ENCODE measurements around the gene FAM13B. TPM values are rescaled to one million over a fixed set of nuclear protein-coding genes. Genes with fewer than 3 reads are reported as not detected.

FAM13B gene
- total and polyA plus RNA-seq, 9 of the 15 experiments (the other 6 are each of a cell fraction or from before 2014, with no cell fraction given) = 2.3 to 21.6 (median 14.1) TPM

DNA sequence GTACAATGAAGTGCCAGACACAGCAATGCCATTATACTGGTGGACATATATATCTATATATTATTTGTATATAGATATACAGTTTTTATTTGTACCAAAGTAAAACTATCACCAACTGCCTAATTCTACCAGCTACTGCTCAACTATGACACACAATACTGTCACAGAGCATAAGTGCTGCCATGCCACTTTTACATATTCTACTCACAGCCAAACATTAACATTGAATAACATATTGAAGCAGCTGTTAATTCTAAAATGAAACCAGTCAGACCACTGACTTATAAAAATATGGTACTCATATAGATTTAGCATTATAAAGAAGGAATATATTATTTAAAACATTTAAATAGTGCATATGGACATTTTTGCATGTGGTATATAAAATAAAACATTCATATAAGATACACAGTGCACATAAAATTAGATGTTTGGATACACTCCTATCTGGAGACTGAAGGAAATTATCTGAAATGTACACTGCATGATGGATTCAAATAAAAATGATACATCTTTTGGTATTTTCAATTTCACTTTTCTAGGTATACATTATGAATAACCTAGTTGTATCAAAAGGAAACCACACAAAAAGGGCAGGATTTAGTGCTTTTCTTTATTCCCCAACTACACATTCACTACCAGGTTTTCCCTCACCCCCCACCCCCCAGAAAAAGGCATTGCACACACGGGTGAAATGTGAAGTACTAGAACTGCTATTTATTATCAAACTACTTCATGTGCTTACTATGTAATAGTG, 94.7 kb downstream of the FAM13B start:
- Histone ChIP-seq H3K9me3 (replicated peaks; ENCODE audit: control insufficient read depth, insufficient read depth, low read depth, low read length) (no peaks in the 10 kb centered on the region), H2AFZ (ENCODE audit: low read depth, low read length) (no peak overlapping the region), H3K4me1 (replicated peaks in 1 of 2; ENCODE audit: control insufficient read depth in 2 of 2, insufficient read depth in 2 of 2, low read length in 2 of 2) (no peaks in the 10 kb centered on the region), H3K36me3 (ENCODE audit: control insufficient read depth, insufficient read depth, low read length) (peaks cover 57% of the 10 kb centered on the region), H3K9ac (ENCODE audit: insufficient read depth in 1 of 2, low read depth in 2 of 2, low read length in 2 of 2) (no peak overlapping the region), H4K20me1 (replicated peaks; ENCODE audit: control insufficient read depth, insufficient read depth, low read length) (no peaks in the 10 kb centered on the region), H3K27me3 (ENCODE audit: control insufficient read depth in 2 of 2, insufficient read depth in 2 of 2, low read length in 2 of 2) (no peaks in the 10 kb centered on the region), H3K79me2 (ENCODE audit: control insufficient read depth, insufficient read depth, low read length) (no peaks in the 10 kb centered on the region), H3K9me1 (ENCODE audit: control insufficient read depth, insufficient read depth, low read length) (no peaks in the 10 kb centered on the region), H3K4me3 (no peak overlapping the region), H3K27ac (ENCODE audit: extremely low read depth, low read depth, low read length) (no peak overlapping the region), H3K4me2 (ENCODE audit: insufficient read depth, low read length) (no peak overlapping the region)
- intact Hi-C loops (cut with micrococcal nuclease) (no loop called here), in situ Hi-C loops (cut with MboI) (no loop called here)
- no peak for TF ChIP-seq HCFC1 (IDR thresholded peaks at IDR 0.05; ENCODE audit: low read depth, low read length)
- 67% methylated on average over 1 of the region's 1 CpG for WGBS (ENCODE audit: insufficient coverage, low coverage, missing lambda C conversion rate)
- FAIRE-seq = no peak
- CTCF ChIA-PET (ENCODE audit: low intra/inter-chr PET ratio) = no interaction called here
- ATAC-seq = no peak
- BruUV-seq (replicated peaks) = no TSS peak
- POLR2A ChIA-PET = no interaction called here
- no peak for DNase-seq (ENCODE audit: extremely low read depth in 1 of 4, low spot score in 3 of 4)

DNA sequence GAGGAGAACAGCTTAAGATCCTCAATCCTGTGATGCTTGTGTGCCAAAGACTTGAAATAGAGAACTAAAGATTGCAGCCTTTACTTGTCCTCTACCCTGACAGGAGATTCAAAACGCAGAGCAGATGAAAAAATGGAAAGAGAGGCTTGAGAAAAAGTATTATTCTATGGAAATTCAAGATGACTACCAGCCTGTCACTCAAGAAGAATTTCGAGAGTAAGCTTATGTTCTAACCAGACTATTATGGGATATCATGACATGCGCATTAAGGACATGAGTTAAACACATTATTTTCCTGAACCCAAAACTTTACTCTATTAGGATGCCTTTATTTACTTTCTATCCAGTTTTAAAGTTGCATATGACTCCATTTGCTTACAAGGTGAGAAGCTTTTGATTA, 97.2 kb downstream of the FAM13B start:
- H3K36me3 ChIP-seq (ENCODE audit: control insufficient read depth, insufficient read depth, low read length) = peaks cover 34% of the 10 kb centered on the region
- intact Hi-C loops (cut with micrococcal nuclease) (no loop called here), in situ Hi-C loops (cut with MboI) (no loop called here)
- FAIRE-seq (no peak), ATAC-seq (no peak), DNase-seq (ENCODE audit: extremely low read depth in 1 of 4, low spot score in 3 of 4) (no peak)
- H3K4me2 ChIP-seq (ENCODE audit: insufficient read depth, low read length) = no peak overlapping the region
- no peak overlapping the region for H3K27ac ChIP-seq (ENCODE audit: extremely low read depth, low read depth, low read length)
- no peak overlapping the region for H3K4me3 ChIP-seq
- no peaks in the 10 kb centered on the region for H3K27me3 ChIP-seq (ENCODE audit: control insufficient read depth in 2 of 2, insufficient read depth in 2 of 2, low read length in 2 of 2)
- no peaks in the 10 kb centered on the region for H3K79me2 ChIP-seq (ENCODE audit: control insufficient read depth, insufficient read depth, low read length)
- no peak overlapping the region for H3K9ac ChIP-seq (ENCODE audit: insufficient read depth in 1 of 2, low read depth in 2 of 2, low read length in 2 of 2)
- H2AFZ ChIP-seq (ENCODE audit: low read depth, low read length) = no peak overlapping the region
- no peaks in the 10 kb centered on the region for H3K4me1 ChIP-seq (replicated peaks in 1 of 2; ENCODE audit: control insufficient read depth in 2 of 2, insufficient read depth in 2 of 2, low read length in 2 of 2)
- H3K9me3 ChIP-seq (replicated peaks; ENCODE audit: control insufficient read depth, insufficient read depth, low read depth, low read length) = no peaks in the 10 kb centered on the region
- ChIA-PET CTCF (ENCODE audit: low intra/inter-chr PET ratio) (no interaction called here), POLR2A (interaction anchor here (0.9 to 1.8 kb wide), 5 partner anchors 14 to 196 kb away, joined by 3 to 7 read pairs (median 4); no protein-coding TSS in a partner anchor)
- TF ChIP-seq, protein P1, sequence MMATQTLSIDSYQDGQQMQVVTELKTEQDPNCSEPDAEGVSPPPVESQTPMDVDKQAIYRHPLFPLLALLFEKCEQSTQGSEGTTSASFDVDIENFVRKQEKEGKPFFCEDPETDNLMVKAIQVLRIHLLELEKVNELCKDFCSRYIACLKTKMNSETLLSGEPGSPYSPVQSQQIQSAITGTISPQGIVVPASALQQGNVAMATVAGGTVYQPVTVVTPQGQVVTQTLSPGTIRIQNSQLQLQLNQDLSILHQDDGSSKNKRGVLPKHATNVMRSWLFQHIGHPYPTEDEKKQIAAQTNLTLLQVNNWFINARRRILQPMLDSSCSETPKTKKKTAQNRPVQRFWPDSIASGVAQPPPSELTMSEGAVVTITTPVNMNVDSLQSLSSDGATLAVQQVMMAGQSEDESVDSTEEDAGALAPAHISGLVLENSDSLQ (IDR thresholded peaks at IDR 0.05) = peak; percentile 71
- TF ChIP-seq MBD2 (IDR thresholded peaks at IDR 0.05; ENCODE audit: borderline replicate concordance, low read depth) = no peak
- no peak for TF ChIP-seq FOXA3 (CRISPR knock-in tag; conservative IDR thresholded peaks at IDR 0.05 in 1 of 2, IDR thresholded peaks at IDR 0.05 in 1 of 2)
- no peak for TF ChIP-seq ZNF165 (CRISPR knock-in tag; IDR thresholded peaks at IDR 0.05; ENCODE audit: borderline replicate concordance)
- TF ChIP-seq CC2D1A (IDR thresholded peaks at IDR 0.05) = no peak
- no peak for TF ChIP-seq TEAD2 (tag; IDR thresholded peaks at IDR 0.05)
- TF ChIP-seq, protein P2, sequence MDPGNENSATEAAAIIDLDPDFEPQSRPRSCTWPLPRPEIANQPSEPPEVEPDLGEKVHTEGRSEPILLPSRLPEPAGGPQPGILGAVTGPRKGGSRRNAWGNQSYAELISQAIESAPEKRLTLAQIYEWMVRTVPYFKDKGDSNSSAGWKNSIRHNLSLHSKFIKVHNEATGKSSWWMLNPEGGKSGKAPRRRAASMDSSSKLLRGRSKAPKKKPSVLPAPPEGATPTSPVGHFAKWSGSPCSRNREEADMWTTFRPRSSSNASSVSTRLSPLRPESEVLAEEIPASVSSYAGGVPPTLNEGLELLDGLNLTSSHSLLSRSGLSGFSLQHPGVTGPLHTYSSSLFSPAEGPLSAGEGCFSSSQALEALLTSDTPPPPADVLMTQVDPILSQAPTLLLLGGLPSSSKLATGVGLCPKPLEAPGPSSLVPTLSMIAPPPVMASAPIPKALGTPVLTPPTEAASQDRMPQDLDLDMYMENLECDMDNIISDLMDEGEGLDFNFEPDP (CRISPR knock-in tag; IDR thresholded peaks at IDR 0.05) = no peak
- TSS peak; percentile 8 for BruUV-seq (replicated peaks)
- WGBS (ENCODE audit: insufficient coverage, low coverage, missing lambda C conversion rate) = 65% methylated on average over 3 of the region's 3 CpGs
- no peaks in the 10 kb centered on the region for H3K9me1 ChIP-seq (ENCODE audit: control insufficient read depth, insufficient read depth, low read length)
- no peaks in the 10 kb centered on the region for H4K20me1 ChIP-seq (replicated peaks; ENCODE audit: control insufficient read depth, insufficient read depth, low read length)
